GM12878 (cell line): Measurements from ENCODE around the gene C1QTNF1. TPM values are rescaled to one million over a fixed set of nuclear protein-coding genes. Genes with fewer than 3 reads are reported as not detected.

ENCODE experiments used
- ATAC-seq: fragments of 200-7000 bp; cut with Tn5 transposase; 3 replicates; pipeline ENCODE4 v1.9.1; 2020; ENCODE audit warnings: mild to moderate bottlenecking, moderate library complexity
- BruUV-seq: library from RNA; stranded (reverse); fragments of 400-500 nt; replicated peaks from 2 replicates; lab custom pipeline; 2021; lab: Mats Ljungman, UMichigan
- CTCF ChIA-PET: fragments of 300-600 bp; sonication (Branson Sonifier 250); formaldehyde crosslinking; extraction: SDS; loops from one replicate; lab custom pipeline; 2021; ENCODE audit warnings: inconsistent platforms; lab: Yijun Ruan, JAX
- POLR2A ChIA-PET: fragments of 350-600 bp; formaldehyde crosslinking; extraction: SDS; loops from one replicate; lab custom pipeline; 2021; ENCODE audit warnings: inconsistent platforms; lab: Charles Lee
- RAD21 ChIA-PET: fragments of 300-600 bp; sonication (Branson Sonifier 250); formaldehyde crosslinking; loops from one replicate; lab custom pipeline; 2023; ENCODE audit warnings: antibody characterized with exemption; ENCODE audit not compliant: unreplicated experiment; lab: Charles Lee
- SMC1A ChIA-PET: fragments of 300-600 bp; sonication (Branson Sonifier 250); formaldehyde crosslinking; loops from one replicate; lab custom pipeline; 2023; ENCODE audit not compliant: unreplicated experiment, uncharacterized antibody; lab: Charles Lee
- DNase-seq: peaks from one replicate; pipeline ENCODE4 v3.0.0-alpha.2; 2011; ENCODE audit warnings: low read depth, low spot score
- FAIRE-seq: peaks from 3 replicates; lab custom pipeline; 2011; peaks lifted over from hg19 to GRCh38; lab: Jason Lieb, UNC
- H2AFZ ChIP-seq: 2 replicates; pipeline ENCODE4 v1.6.0; 2011; ENCODE audit warnings: low read depth, low read length, control low read depth; ENCODE audit not compliant: control insufficient read depth
- H3K27ac ChIP-seq: 2 replicates; pipeline ENCODE4 v1.5.1; 2011; ENCODE audit warnings: control low read depth; ENCODE audit not compliant: control insufficient read depth, insufficient read depth
- H3K27me3 ChIP-seq, 2 experiments: replicated peaks in 1 of 2; 2 replicates each; pipeline versions ENCODE4 v1.6.0 to v1.6.1; 2011; ENCODE audit warnings: low read length in 1 of 2; ENCODE audit not compliant: control insufficient read depth in 2 of 2, insufficient read depth in 2 of 2
- H3K36me3 ChIP-seq, 2 experiments: 2 replicates each; pipeline ENCODE4 v1.5.1; 2011; ENCODE audit warnings: low read length in 1 of 2; ENCODE audit not compliant: control insufficient read depth in 2 of 2, insufficient read depth in 2 of 2
- H3K4me1 ChIP-seq: 2 replicates; pipeline ENCODE4 v1.6.1; 2011; ENCODE audit warnings: mild to moderate bottlenecking, low read length, moderate library complexity, mixed read lengths; ENCODE audit not compliant: control insufficient read depth, insufficient read depth
- H3K4me2 ChIP-seq: 2 replicates; pipeline ENCODE4 v1.6.0; 2011; ENCODE audit warnings: control low read depth; ENCODE audit not compliant: control insufficient read depth, insufficient read depth
- H3K4me3 ChIP-seq: fragments of 200-600 bp; sonication (generic); 2 replicates; pipeline ENCODE4 v1.5.1; 2016
- H3K79me2 ChIP-seq: 2 replicates; pipeline ENCODE4 v1.6.0; 2011; ENCODE audit warnings: low read length; ENCODE audit not compliant: control insufficient read depth, insufficient read depth
- H3K9ac ChIP-seq: 2 replicates; pipeline ENCODE4 v1.8.0; 2011; ENCODE audit warnings: low read length, control low read depth, mixed read lengths; ENCODE audit not compliant: control insufficient read depth, insufficient read depth
- H3K9me3 ChIP-seq: replicated peaks from 3 replicates; pipeline ENCODE4 v1.5.1; 2011; ENCODE audit warnings: mild to moderate bottlenecking, low read length; ENCODE audit not compliant: control insufficient read depth, insufficient read depth
- H4K20me1 ChIP-seq: 2 replicates; pipeline ENCODE4 v1.6.0; 2011; ENCODE audit not compliant: control insufficient read depth, insufficient read depth
- CHD4 ChIP-seq: fragments of 200-600 bp; sonication (generic); IDR thresholded peaks from 2 replicates; pipeline ENCODE4 v1.6.1; 2016; ENCODE audit warnings: mild to moderate bottlenecking
- CUX1 ChIP-seq: IDR thresholded peaks from 2 replicates; pipeline ENCODE4 v1.6.1; 2012; ENCODE audit warnings: improper control_type of control experiment, low read depth, low read length; ENCODE audit not compliant: insufficient replicate concordance
- EED ChIP-seq: sonication (generic); IDR thresholded peaks from 2 replicates; pipeline ENCODE4 v1.6.1; 2016; ENCODE audit warnings: antibody characterized with exemption, low read depth
- RAD51 ChIP-seq: fragments of 450-650 bp; IDR thresholded peaks from 2 replicates; pipeline ENCODE4 v1.6.1; 2016; ENCODE audit warnings: moderate library complexity, mild to moderate bottlenecking, inconsistent platforms
- RELB ChIP-seq: fragments of 450-650 bp; IDR thresholded peaks from 2 replicates; pipeline ENCODE4 v1.6.1; 2017; ENCODE audit warnings: low read depth, mild to moderate bottlenecking, moderate library complexity
- SP1 ChIP-seq: IDR thresholded peaks from one replicate; pipeline ENCODE4 v1.6.1; 2011; ENCODE audit warnings: low read depth, low read length
- SPI1 ChIP-seq: IDR thresholded peaks from 2 replicates; pipeline ENCODE4 v1.6.1; 2011; ENCODE audit warnings: low read depth, mild to moderate bottlenecking, low read length, moderate library complexity, borderline replicate concordance; ENCODE audit not compliant: insufficient read depth
- YBX1 ChIP-seq: fragments of 450-650 bp; IDR thresholded peaks from 2 replicates; pipeline ENCODE4 v1.6.1; 2016; ENCODE audit warnings: antibody characterized with exemption
- ZNF622 ChIP-seq: fragments of 450-650 bp; IDR thresholded peaks from 2 replicates; pipeline ENCODE4 v1.6.1; 2017; ENCODE audit warnings: mild to moderate bottlenecking, inconsistent platforms
- WGBS: methylation state at CpG from one replicate; pipeline ENCODE4 v1.1.6; 2016; ENCODE audit warnings: low lambda C conversion rate; ENCODE audit not compliant: insufficient replicate concordance, insufficient coverage; ENCODE audit errors: missing lambda C conversion rate; 5-methylcytosine and 5-hydroxymethylcytosine counted together
- in situ Hi-C: fragments of 300-500 bp; cut with MboI; formaldehyde crosslinking; loops from 9 replicates; pipeline ENCODE4 v1.14.3; 2018; ENCODE audit warnings: mixed read lengths
- intact Hi-C: fragments of 100-400 bp; cut with micrococcal nuclease; formaldehyde crosslinking; loops from one replicate; pipeline ENCODE4 v1.14.2; 2022; ENCODE audit not compliant: unreplicated experiment
- polyA plus RNA-seq, 11 experiments: library from polyadenylated mRNA; depleted of rRNA in 4 of 11; unstranded in 6 of 11; stranded (reverse) in 5 of 11; fragments of >200 nt; fragmentation: Nextera tagmentation in 4 of 11; fragmentation: Illumina TruSeq in 1 of 11; extraction: Ambion mirVana in 4 of 11; extraction: Trizol in 1 of 11; gene quantifications; 1 replicate in 1 of 11; 2 replicates in 10 of 11; pipeline versions ENCODE4 v1.2.1 to v1.2.3, GENCODE V29; 2011 to 2016; ENCODE audit warnings: inconsistent platforms in 2 of 11, missing spikeins in 2 of 11, low read depth in 1 of 11
- total RNA-seq, 4 experiments: library from RNA; depleted of rRNA in 3 of 4; stranded (reverse); fragments of >200 nt in 3 of 4; fragmentation: Illumina TruSeq in 1 of 4; extraction: Trizol in 1 of 4; gene quantifications; 2 replicates each; pipeline versions ENCODE4 v1.2.1 to v1.2.3, GENCODE V29; 2013 to 2021
- TF ChIP-seq, protein P1 (sequence below): fragments of 450-650 bp; IDR thresholded peaks from 2 replicates; pipeline ENCODE4 v1.6.1; 2018; ENCODE audit warnings: mild to moderate bottlenecking, low read depth, moderate library complexity; ENCODE audit not compliant: partially characterized antibody

C1QTNF1 gene
- total and polyA plus RNA-seq, 10 of the 15 experiments (the other 5 are each of a cell fraction or from before 2014, with no cell fraction given) = 0.05 to 1.1 (median 0.15) TPM; not detected in 4

DNA sequence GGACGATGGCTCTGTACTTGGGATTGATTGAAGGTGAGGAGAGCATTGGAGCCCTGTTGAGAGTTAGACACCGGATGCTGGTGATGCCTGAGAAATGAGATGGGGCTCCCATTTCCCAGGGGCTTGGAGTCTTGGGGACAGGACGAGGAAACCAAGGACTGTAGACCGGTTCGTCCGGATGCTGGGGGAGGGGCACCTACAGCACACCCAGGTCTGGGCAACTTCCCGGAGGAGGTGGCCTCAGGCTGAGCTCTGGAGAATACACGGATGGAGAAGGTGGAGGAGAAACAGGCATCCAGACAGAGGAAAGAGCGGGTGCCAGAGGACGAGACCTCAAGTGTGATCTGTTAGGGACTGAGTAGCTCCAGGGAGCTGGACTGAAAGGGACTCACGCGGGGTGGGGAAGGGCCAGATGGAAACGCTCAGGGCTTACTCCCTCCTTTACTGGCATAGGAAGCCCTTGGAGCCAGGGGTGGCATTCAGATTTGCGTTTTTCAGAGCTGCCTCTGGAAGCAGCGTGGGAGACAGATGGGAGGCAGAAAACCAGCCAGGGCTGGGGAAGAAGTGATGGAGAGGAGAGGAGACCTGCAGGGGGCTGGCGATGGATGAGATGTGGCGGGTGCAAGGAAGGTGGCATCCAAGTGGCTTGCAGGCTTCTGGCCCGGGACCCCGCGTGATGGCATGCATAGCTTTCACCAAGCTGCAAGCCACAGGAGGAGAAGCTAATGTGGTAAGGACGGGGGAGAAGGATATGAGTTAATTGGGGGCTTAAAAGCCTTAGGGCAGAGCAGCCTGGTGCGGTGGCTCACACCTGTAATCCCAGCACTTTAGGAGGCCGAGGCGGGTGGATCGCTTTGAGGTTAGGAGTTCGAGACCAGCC is 8.3 kb downstream of the C1QTNF1 start:
- Histone ChIP-seq H3K4me2 (no peak overlapping the region), H3K4me1 (no peaks in the 10 kb centered on the region), H4K20me1 (no peaks in the 10 kb centered on the region), H3K27me3 (peaks cover 4% of the 10 kb centered on the region in 2 experiments), H3K9ac (no peak overlapping the region), H3K9me3 (no peaks in the 10 kb centered on the region), H3K27ac (no peak overlapping the region), H3K79me2 (no peaks in the 10 kb centered on the region), H3K36me3 (no peaks in the 10 kb centered on the region), H3K4me3 (no peak overlapping the region), H2AFZ (no peak overlapping the region)
- ChIA-PET RAD21 (no interaction called here), CTCF (interaction anchor here (0.8 to 1.3 kb wide), 3 partner anchors 10 to 13 kb away, joined by 3 to 4 read pairs (median 3); no protein-coding TSS in a partner anchor), SMC1A (no interaction called here), POLR2A (no interaction called here)
- no peak for ATAC-seq
- FAIRE-seq = no peak
- BruUV-seq = no TSS peak
- DNase-seq = no peak
- 34% methylated on average over 23 of the region's 26 CpGs for WGBS
- intact Hi-C loops (no loop called here), in situ Hi-C loops (no loop called here)
- TF ChIP-seq ZNF622 = no peak
- no peak for TF ChIP-seq SP1
- TF ChIP-seq, protein P1, sequence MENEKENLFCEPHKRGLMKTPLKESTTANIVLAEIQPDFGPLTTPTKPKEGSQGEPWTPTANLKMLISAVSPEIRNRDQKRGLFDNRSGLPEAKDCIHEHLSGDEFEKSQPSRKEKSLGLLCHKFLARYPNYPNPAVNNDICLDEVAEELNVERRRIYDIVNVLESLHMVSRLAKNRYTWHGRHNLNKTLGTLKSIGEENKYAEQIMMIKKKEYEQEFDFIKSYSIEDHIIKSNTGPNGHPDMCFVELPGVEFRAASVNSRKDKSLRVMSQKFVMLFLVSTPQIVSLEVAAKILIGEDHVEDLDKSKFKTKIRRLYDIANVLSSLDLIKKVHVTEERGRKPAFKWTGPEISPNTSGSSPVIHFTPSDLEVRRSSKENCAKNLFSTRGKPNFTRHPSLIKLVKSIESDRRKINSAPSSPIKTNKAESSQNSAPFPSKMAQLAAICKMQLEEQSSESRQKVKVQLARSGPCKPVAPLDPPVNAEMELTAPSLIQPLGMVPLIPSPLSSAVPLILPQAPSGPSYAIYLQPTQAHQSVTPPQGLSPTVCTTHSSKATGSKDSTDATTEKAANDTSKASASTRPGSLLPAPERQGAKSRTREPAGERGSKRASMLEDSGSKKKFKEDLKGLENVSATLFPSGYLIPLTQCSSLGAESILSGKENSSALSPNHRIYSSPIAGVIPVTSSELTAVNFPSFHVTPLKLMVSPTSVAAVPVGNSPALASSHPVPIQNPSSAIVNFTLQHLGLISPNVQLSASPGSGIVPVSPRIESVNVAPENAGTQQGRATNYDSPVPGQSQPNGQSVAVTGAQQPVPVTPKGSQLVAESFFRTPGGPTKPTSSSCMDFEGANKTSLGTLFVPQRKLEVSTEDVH = no peak
- TF ChIP-seq RELB = no peak
- no peak for TF ChIP-seq CUX1
- no peak for TF ChIP-seq EED
- no peak for TF ChIP-seq SPI1
- no peak for TF ChIP-seq YBX1
- no peak for TF ChIP-seq CHD4
- TF ChIP-seq RAD51 = no peak
